Astrocyte of the cerebellum (primary cell): ENCODE data around the gene CD200R1L.

Source experiments
- DNase-seq: peaks from one replicate; pipeline ENCODE4 v3.0.0-alpha.2; 2011; ENCODE audit warnings: low read depth
- H3K4me3 ChIP-seq: 2 replicates; pipeline ENCODE4 v1.5.1; 2011; ENCODE audit warnings: mild to moderate bottlenecking, low read depth, low read length, moderate library complexity
- CTCF ChIP-seq: IDR thresholded peaks from 2 replicates; pipeline ENCODE4 v1.5.1; 2012; ENCODE audit warnings: low read length, low read depth, moderate library complexity, mild to moderate bottlenecking; ENCODE audit errors: missing control alignments
- in situ Hi-C: cut with HindIII; loops from 2 replicates; pipeline ENCODE4 v1.10.0; 2017; ENCODE audit warnings: low sequenced_read_pairs

Gene CD200R1L

GRCh38 chr3:112815981-112816380 lies 30.7 kb downstream of the CD200R1L start:
- in situ Hi-C loops: loop anchor here (25.0 kb wide), 1 partner anchor 179 kb away; the partner anchor contains the start of gene CCDC80
- DNase-seq: no peak
- H3K4me3 ChIP-seq: no peak overlapping the region

GRCh38 chr3:112814266-112814665 lies 32.4 kb downstream of the CD200R1L start:
- in situ Hi-C loops: loop anchor here (25.0 kb wide), 1 partner anchor 177 kb away; the partner anchor contains the start of gene CCDC80
- DNase-seq: peak; percentile 62

More at GRCh38 chr3:112815981-112816380, 30.7 kb downstream of the CD200R1L start:
- TF ChIP-seq CTCF: no peak

GRCh38 chr3:112813723-112814171 lies 32.9 kb downstream of the CD200R1L start:
- DNase-seq: no peak
- no peak overlapping the region for H3K4me3 ChIP-seq
- no peak for TF ChIP-seq CTCF
- in situ Hi-C loops: loop anchor here (25.0 kb wide), 1 partner anchor 176 kb away; the partner anchor contains the start of gene CCDC80

More at GRCh38 chr3:112814266-112814665, 32.4 kb downstream of the CD200R1L start:
- peak; percentile 58 for TF ChIP-seq CTCF
- H3K4me3 ChIP-seq: no peak overlapping the region

GRCh38 chr3:112813016-112813415 lies 33.6 kb downstream of the CD200R1L start:
- in situ Hi-C loops: loop anchor here (25.0 kb wide), 1 partner anchor 176 kb away; the partner anchor contains the start of gene CCDC80
- no peak for TF ChIP-seq CTCF
- no peak for DNase-seq

GRCh38 chr3:112811917-112812660 lies 34.6 kb downstream of the CD200R1L start:
- no peak overlapping the region for H3K4me3 ChIP-seq
- no peak for DNase-seq
- no peak for TF ChIP-seq CTCF
- in situ Hi-C loops: loop anchor here (25.0 kb wide), 1 partner anchor 175 kb away; the partner anchor contains the start of gene CCDC80

More at GRCh38 chr3:112813016-112813415, 33.6 kb downstream of the CD200R1L start:
- no peak overlapping the region for H3K4me3 ChIP-seq

GRCh38 chr3:112811131-112811884 lies 35.4 kb downstream of the CD200R1L start:
- in situ Hi-C loops: loop anchor here (25.0 kb wide), 1 partner anchor 174 kb away; the partner anchor contains the start of gene CCDC80
- DNase-seq: peak; percentile 84

More at GRCh38 chr3:112811131-112811884, 35.4 kb downstream of the CD200R1L start:
- H3K4me3 ChIP-seq: no peak overlapping the region
- no peak for TF ChIP-seq CTCF
